ENCODE measurements around the gene DTNBP1. TPM values are rescaled to one million over a fixed set of nuclear protein-coding genes. Genes with fewer than 3 reads are reported as not detected.

DTNBP1 gene
- total RNA-seq, 2 donors from 2014 or later: 9.0 to 14.1 TPM

DNA sequence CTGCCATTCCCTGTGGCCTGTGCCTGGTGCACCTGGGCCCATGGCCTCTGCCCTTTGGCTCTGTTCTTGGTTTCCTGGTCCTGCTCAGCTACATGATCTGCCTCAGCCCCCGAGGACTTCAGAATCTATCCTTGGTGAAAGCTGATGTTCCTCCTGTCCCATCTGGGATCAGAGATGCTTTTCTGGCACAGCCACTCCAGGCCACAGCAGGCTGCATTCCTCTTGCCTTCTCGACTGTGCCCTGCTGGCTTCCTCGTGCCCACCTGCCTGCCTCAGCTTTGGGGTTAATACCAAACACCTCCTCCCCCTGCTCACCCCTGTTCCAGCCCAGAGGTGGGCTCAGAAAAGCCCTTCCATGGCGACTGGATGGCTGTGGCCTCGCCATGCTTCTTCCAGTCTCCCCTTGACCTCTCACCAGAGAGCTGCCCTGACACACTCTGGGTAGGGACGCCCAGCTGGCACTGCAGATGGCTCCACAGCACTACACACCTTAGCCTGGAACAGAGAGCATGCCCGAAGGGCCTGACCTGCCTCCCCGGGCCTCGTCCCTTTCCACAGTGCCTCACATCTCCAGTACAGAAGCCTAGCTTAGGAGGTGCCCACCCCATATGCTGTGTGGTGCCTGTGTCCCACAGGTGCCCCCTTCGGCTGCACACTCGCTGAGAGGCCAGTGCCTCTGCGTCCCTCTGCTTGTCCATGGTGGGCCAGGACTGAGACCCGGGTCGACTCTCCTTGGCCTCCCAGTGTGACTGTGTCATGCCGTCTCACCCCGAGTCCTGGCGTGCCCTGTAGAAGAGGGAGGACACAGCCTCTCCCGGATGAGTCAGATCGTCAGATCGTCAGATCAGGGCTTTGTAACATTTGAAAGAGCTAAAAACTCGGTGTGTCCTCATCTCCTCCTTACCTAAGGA, 148.8 kb downstream of the DTNBP1 start:
- no peak overlapping the region for H3K4me3 ChIP-seq
- WGBS: 88% methylated on average over 21 of the region's 21 CpGs
- intact Hi-C loops (cut with DNase I): no loop called here
- TF ChIP-seq CTCF (IDR thresholded peaks at IDR 0.05): no peak
- TF ChIP-seq POLR2A (IDR thresholded peaks at IDR 0.05): no peak
- TF ChIP-seq POLR2AphosphoS5 (IDR thresholded peaks at IDR 0.05): no peak
- H3K4me1 ChIP-seq (replicated peaks): no peaks in the 10 kb centered on the region
- no peak overlapping the region for H3K27ac ChIP-seq
- no peak for DNase-seq (ENCODE audit: low spot score)
- H3K9me3 ChIP-seq: no peaks in the 10 kb centered on the region
- H3K36me3 ChIP-seq: peaks cover 0 to 7% of the 10 kb centered on the region in 2 donors
- H3K27me3 ChIP-seq (replicated peaks; ENCODE audit: insufficient read depth): no peaks in the 10 kb centered on the region

- H3K9me3 ChIP-seq: no peaks in the 10 kb centered on the region
- intact Hi-C loops (cut with DNase I): no loop called here
- H3K27me3 ChIP-seq (replicated peaks; ENCODE audit: insufficient read depth): no peaks in the 10 kb centered on the region
- WGBS: 92% methylated on average over 29 of the region's 34 CpGs
- peaks cover 0 to 7% of the 10 kb centered on the region in 2 donors for H3K36me3 ChIP-seq
- H3K27ac ChIP-seq: no peak overlapping the region
- no peak for DNase-seq (ENCODE audit: low spot score)
- H3K4me1 ChIP-seq (replicated peaks): no peaks in the 10 kb centered on the region
- TF ChIP-seq CTCF (IDR thresholded peaks at IDR 0.05): no peak
- TF ChIP-seq POLR2AphosphoS5 (IDR thresholded peaks at IDR 0.05): no peak
- no peak for TF ChIP-seq POLR2A (IDR thresholded peaks at IDR 0.05)
- H3K4me3 ChIP-seq: no peak overlapping the region
Measured at GRCh38 chr6:15513131-15513771, 149.6 kb downstream of the DTNBP1 start.

DNA sequence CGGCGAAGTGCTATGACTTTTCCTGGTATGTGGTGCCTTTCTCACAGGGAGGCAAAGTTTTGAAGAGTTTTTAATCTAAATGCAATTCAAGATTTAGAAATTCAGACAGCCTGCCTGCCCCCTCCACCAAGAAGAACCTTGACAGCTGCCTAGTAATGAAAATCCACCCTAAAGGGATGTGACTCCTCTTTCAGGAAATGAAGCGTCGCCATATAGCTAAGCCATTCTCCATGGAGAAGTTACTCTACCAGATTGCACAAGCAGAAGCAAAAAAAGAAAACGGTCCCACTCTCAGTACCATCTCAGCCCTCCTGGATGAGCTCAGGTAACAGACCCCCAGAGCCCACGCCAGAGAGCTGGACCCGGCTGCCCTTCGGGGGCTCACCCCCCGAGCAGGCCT, 150.1 kb downstream of the DTNBP1 start:
- intact Hi-C loops (cut with DNase I): no loop called here
- H3K4me1 ChIP-seq (replicated peaks): no peaks in the 10 kb centered on the region
- H3K36me3 ChIP-seq: peaks cover 0 to 6% of the 10 kb centered on the region in 2 donors

GRCh38 chr6:15512126-15512525, 150.7 kb downstream of the DTNBP1 start:
- H3K4me3 ChIP-seq: no peak overlapping the region
- 95% methylated on average over 18 of the region's 18 CpGs for WGBS
- peak in 1 of 4 experiments; percentile 10 for TF ChIP-seq CTCF (IDR thresholded peaks at IDR 0.05)
- TF ChIP-seq POLR2AphosphoS5 (IDR thresholded peaks at IDR 0.05): no peak
- intact Hi-C loops (cut with DNase I): no loop called here
- H3K36me3 ChIP-seq: peaks cover 0 to under 1% of the 10 kb centered on the region in 2 donors
- no peaks in the 10 kb centered on the region for H3K9me3 ChIP-seq
- H3K4me1 ChIP-seq (replicated peaks): no peaks in the 10 kb centered on the region
- no peak for DNase-seq (ENCODE audit: low spot score)
- H3K27ac ChIP-seq: no peak overlapping the region
- no peaks in the 10 kb centered on the region for H3K27me3 ChIP-seq (replicated peaks; ENCODE audit: insufficient read depth)

More for the DNA sequence above, 150.1 kb downstream of the DTNBP1 start:
- 93% methylated on average over 9 of the region's 9 CpGs for WGBS
- H3K4me3 ChIP-seq: no peak overlapping the region
- no peak for DNase-seq (ENCODE audit: low spot score)
- no peaks in the 10 kb centered on the region for H3K27me3 ChIP-seq (replicated peaks; ENCODE audit: insufficient read depth)
- TF ChIP-seq CTCF (IDR thresholded peaks at IDR 0.05): no peak
- no peak for TF ChIP-seq POLR2AphosphoS5 (IDR thresholded peaks at IDR 0.05)
- no peak for TF ChIP-seq POLR2A (IDR thresholded peaks at IDR 0.05)
- H3K9me3 ChIP-seq: no peaks in the 10 kb centered on the region
- H3K27ac ChIP-seq: no peak overlapping the region

All from prostate gland (tissue), 2 donors.